ENCODE measurements around the gene PRIMPOL.
A peak's percentile ranks its signal among the peaks of the same experiment; 100 is the strongest.
"Not testable (repeated sequence)": the region's sequence is repeated elsewhere in the genome, so short reads cannot be mapped to it uniquely, and the experiment has no call there.

PRIMPOL gene

DNA sequence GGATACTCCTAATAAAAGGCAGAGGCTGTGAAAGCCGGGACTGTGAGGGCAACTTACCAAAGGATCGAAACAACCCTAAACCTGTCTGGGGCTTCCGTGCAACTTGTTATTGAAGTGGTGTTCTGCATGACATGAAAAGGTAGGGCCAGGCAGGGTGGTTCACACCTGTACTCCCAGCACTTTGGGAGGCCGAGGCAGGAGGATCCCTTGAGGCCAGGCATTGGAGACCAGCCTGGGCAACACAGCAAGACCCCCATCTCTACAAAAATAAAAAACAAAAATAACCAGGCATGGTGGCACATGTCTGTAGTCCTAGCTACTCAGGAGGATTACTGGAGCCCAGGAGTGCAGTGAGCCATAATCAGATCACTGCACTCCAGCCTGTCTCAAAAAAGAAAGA, 12.6 kb upstream of the PRIMPOL start:
- DNase-seq (ENCODE audit: low read depth in 2 of 2), result no peak

DNA sequence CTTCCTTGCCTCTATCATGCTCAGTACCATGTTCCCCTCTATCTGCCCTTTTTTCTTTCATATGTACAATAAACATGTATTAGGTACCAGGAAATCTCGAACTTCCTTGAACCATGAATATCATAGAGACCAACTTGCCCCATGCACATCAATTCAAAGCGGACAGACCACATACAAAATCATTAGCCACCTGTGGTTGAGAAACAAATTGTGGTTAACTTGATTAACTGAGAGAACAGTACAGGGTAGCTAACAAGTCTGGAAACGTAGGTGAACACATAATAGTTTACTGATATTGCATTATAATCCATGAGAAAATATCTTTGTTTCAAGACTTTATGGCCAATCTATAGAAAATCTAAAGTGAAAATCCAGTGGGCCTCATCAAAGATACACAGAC, 8.5 kb upstream of the PRIMPOL start:
- no peak for DNase-seq (ENCODE audit: low read depth in 2 of 2)

DNA sequence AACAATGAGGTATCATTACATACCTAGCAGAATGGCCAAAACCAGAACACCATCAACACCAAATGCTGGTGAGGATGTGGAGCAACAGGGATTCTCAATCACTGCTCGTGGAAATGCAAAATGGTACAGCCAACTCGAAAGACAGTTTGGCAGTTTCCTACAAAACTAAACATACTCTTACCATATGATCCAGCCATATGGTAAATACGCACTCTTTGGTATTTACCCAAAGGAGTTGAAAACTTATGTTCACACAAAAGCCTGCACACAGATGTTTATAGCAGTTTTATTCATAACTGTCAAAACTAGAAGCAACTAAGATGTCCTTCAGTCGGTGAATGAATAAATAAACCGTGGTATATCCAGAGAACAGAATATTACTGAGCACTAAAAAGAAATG, 8.1 kb upstream of the PRIMPOL start:
- DNase-seq (ENCODE audit: low read depth in 2 of 2), result no peak

DNA sequence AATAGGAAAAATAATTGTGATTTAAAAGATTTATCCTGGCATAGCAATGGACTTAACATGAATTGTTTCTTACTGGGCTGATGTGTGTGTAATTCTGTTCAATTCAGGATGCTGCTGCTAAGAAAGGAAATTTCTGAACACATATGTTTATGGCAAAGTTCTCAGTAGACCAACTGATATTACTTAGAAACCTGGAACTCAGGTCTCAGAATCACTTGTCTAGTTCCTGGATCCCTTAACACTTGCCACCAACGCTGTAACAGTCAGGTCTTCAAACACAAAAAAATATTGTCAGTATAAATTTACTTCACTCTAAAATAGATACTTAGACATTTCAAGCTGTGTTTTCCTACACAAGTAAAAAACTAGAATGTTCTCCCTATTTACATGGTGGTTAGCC, 5.8 kb upstream of the PRIMPOL start:
- DNase-seq (ENCODE audit: low read depth in 2 of 2), result no peak

DNA sequence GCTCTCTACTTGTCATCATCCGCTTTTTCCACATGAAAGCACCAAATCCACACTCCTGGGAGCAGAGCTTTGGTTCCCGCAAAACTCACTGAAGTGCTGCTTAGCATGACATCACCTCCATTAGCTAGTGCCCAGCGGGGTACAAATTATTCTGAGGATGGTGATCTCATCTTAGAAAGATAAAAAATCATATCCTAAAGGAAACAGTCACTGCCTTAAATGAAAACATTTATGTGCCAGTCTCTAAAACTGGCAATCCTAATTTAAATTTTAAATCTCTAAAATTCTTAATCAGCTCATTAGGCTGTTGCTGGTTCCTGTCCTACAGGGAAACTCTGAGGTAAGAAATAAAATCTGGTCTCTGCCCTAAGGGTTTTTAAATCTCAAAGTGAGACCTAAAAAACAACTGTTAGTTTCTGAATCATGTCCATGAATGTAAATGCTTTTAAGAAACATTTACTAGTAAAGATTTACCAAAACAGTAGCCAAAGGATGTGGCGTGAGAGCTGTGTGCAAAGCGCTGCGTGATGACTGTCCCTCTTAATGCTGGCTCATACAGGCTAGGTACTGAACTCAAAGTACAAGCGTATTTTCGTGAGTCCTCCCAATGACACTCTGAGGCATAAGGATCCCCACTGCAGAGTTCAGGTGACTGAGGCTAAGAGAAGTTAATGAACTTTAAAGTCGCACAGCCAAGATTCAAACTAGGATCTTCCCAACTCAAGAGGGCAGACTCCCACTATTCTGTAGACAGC, 4.8 kb upstream of the PRIMPOL start:
- no peak for DNase-seq (ENCODE audit: low read depth in 2 of 2)

DNA sequence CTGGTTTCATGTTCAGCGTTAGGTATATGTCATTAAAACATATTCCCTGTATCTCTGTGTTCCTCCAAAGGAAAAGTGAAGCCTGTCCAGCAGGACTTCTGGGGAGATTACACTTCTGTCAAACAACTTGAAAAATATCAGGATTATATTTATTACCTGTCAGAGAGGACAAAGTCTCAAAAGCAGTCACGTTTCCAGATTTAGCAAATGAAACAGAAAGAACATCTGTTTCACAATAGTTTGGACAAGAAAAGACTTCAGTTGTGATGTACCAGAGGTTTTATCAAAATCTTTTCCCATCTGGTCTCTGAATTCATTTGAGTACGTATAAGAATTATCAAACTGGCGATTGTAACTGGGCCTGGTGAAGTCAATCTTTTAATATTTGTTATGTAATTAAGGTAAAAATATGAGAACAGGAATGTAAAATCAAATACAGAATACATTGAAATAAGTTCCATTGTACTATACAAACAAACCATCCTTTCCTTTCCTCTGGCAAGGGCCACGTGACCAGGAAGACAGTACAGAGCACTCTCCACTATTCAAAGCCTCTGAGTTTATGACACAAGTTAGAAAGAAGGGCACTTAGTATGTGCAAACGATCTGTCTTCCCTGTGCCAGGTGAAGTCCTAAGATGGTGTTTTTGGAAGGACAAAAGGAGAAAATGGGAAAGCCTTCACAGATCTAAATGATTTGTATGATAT, 3.5 kb upstream of the PRIMPOL start:
- DNase-seq (ENCODE audit: low read depth in 2 of 2), result no peak

DNA sequence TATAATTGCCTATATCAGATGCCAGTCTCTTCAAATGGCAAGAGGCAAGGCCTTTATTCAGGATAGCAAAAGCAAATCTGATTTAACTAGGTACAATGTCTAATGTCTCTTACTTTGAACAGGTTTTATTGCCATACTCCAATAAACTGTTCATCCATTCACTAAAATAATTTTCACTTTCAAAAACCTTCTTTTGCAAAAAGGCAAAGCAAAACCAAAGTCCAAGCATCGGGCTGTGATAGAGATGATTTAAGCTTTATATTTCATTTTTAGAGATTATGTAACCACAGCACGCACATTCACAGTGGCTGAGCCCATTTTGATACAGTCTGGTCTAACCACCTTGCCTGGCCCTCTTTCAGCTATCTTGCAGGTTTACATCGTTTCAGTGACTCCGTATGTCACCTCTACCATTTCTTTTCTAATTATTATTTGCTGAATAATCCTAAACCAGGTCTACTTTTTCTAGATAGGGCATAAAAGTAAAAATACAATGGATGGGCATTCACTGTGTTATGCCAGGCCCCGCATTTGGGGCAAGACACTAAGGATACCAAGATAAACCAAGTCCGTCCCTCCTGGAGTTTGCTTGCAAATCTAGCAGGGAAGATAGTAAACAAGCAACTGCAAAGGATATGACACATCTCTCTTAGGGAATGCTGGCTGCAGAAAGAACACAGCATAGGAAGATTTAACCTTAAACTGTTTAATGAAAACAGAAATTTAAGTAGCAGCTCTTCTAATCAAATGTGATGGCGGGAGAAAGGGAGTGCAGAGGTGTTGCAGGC, 2.1 kb upstream of the PRIMPOL start:
- no peak for DNase-seq (ENCODE audit: low read depth in 2 of 2)

DNA sequence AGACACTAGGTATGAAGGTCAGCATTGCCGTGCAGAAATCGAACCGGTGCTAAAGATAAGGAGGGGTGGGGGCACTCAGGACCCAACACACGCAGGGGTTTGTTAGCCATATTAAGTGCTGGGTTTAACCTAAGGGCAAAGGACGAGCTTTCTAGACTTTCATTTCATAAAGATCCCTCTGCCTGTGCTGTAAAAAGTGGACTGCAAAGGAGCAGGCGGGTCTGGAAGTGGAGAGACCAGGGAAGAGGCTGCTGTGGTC, 1.6 kb upstream of the PRIMPOL start:
- DNase-seq (ENCODE audit: low read depth in 2 of 2), result no peak

DNA sequence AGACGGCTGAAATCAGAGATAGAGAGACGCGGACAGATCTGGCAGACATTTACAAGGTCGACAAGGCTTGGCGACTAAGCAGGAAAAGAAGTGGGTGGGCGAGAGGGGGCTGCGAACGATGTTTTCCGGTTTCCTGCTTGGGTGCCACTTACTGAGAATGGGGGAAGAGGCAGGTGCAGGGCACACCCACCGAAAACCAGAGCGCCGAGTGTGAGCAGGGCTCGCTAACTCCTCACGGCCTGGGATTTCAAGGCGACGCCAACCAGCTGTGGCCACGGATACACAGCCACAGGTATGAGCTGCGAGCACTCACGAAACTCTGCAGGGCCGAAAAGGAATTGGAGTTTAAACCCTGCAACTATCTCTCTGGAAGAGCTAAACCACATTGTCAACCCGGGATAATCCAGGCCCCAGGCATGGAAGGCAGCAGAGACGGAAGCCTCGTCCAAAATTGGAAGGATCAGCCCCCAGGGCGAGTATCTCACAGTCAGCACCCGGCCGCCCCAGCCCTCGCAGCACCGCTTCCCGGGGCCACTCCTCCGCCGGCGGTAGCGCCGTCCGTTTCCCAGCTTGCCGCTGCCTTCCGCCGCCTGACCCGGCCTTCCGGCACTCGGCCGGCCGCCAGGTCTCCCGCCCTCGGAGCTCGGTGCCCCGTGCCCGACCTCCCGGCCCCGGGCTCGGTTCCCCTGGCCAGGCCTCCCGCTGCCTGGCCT, 1.1 kb upstream of the PRIMPOL start:
- DNase-seq (ENCODE audit: low read depth in 2 of 2), result peak; percentile 11 to 33

DNA sequence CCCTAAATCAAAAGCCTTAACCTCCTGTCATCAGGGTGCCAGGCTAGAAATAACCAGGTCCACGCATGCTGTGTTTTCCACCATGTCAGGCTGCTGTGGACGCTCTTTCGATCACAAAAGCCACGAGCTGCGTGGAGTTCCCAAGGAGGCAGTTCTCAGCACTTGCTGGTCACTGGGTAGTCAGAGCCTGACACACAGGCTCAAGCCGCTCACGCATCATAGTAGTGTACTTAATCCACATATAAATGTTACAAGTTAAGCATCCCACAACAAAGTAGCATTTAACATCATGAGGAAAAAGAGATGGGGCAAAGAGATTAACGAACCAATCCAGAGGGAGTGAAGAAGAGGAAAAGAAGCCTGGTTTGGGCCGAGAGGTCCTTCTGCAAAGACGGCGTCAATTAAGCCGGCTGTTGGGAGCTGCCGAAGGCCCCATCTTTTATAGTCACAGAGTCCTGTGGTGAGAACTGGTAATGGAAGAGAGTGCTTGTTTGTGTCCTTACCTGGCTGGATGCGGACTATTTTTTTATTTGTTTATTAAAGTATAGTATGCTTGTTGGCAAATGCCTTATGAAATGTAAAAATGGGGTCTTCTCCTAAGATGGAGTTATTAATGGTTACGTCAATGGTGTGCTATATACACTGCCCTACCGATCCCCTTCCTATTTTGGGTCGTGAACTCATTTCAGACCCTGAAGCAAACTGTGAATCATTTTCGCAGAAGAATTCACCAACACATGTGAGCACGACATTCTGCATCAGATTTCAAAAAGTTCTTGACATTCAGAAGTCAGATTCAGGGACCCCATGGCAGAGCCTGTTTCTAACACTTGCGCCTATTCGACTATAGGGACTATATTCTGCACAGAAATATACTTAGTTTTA, 675 bp downstream of the PRIMPOL start:
- no peak for DNase-seq (ENCODE audit: low read depth in 2 of 2)

DNA sequence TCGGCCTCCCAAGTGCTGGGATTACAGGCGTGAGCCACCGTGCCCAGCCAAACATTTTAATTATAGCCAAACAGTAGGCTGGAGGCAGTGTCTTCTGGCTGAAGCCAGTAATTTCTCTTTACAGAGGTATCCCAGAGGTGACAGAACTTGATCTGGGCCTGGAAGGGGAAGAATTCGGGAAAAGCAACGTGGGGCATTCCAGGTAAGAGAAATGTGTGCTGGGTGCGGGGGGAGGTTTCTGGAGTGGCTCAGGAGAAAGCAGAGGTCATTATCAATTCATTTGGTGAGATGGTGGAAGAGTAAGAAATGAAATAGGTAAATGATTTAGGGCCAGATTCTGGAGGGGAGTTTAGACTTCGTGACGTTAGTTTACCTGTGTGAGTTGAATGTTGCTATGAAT, 2.4 kb downstream of the PRIMPOL start:
- no peak for DNase-seq (ENCODE audit: low read depth in 2 of 2)

DNA sequence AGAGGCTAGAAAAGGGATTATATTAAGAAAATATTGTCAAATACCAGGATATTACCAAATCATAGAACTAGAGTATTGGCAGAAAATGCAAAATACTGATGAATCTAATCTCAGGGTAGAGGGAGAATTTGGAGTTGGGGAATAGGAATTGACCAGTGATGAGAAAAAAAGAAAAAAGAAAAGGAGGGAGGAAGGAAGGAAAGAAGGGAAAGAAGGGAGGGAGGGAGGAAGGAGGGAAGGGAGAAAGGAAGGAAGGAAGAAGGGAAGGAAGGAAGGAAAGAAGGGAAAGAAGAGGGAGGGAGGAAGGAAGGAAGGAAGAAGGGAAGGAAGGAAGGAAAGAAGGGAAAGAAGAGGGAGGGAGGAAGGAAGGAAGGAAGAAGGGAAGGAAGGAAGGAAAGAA, 3.1 kb downstream of the PRIMPOL start:
- DNase-seq (ENCODE audit: low read depth in 2 of 2), result not testable (repeated sequence)

DNA sequence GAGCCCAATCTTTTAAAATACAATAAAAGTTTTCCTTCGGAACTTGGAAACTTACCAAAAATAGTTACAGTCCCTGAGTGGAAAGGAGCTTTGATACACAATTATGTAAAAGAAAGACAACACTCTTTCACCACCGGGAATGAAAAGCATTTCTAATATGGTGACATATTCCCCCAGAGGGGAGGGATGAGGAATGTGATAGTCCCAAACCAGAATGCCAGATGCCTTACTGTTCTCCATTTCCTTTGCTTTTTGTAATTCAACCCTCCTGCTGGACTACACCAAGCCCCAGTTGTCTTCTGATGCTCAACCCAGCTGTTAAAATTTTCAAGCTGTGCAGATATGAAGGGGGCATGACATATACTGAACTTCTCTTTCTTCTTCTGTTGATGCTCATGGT, 4.1 kb downstream of the PRIMPOL start:
- DNase-seq (ENCODE audit: low read depth in 2 of 2), result no peak

DNA sequence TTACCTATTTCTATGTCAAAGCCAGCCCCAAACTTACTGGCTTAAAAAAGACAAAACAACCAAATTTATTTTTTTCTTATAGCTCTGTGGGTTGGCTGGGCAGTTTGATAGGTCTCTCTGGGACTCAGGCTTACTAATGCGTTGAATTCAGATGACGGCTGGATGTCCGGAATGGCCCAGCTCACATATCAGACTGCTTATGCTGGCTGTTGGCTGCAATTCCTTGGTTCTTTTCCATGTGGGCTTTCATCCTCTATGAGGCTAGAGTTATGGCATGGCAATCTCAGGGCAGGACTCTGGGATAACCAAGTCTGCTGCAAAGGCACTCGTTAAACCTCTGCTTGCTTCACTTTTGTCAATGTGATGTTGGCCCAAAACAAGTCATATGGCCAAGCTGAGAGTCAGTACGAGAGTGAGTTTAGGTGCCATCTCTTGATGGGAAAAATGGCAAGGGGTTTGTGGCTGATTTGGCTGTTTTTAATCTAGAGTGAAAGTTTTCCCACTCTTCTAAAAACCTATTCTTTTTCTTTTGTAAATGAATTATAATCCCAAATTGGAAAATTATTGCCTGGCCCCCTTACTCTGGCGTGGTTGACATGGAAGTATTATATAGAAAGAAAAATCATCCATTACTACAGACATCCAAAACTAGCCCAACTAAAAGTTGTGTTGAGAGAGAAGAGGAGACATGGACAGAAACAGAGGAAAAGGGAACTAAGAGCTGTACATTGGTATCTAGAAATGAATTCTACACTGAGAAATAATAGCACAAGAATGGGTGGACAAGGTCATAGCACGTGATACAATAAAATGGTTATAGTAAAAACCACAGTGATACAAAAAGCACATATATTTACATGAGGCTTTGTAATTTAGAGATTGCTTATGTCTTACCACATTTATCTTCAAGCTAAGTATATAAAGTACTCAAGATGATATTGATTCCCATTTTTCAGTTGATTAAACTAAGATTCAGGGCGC, 6.6 kb downstream of the PRIMPOL start:
- DNase-seq (ENCODE audit: low read depth in 2 of 2), result no peak

DNA sequence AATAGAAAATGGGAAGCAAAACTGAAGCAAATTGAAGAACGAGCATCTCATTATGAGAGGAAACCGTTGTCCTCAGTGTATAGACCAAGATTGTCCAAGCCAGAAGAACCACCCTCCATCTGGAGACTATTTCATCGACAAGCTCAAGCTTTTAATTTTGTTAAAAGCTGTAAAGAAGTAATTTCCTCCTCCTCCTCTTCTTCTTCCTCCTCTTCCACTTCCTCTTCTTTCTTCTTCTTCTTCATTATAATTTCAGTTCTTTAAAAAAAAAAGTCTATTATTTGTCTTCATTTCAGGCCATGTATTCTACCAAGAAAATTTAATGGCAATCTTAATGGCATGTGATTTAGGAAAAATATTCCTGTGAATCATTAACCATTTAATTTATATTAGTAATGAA, 7.6 kb downstream of the PRIMPOL start:
- no peak for DNase-seq (ENCODE audit: low read depth in 2 of 2)

DNA sequence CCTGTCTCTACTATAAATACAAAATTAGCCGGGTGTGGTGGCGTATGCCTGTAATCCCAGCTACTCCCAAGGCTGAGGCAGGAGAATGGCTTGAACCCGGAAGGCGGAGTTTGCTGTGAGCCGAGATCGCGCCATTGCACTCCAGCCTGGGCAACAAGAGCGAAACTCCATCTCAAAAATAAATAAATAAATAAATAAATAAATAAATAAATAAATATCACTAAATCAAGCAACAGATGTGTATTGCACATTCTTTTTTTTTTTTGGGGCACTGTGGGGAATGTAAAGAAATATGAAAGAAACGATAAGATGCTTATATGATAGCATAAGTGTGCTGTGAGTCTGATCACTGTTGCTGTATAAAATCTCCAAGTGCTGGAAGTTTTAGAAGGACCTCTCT, 8.3 kb downstream of the PRIMPOL start:
- DNase-seq (ENCODE audit: low read depth in 2 of 2), result not testable (repeated sequence)

DNA sequence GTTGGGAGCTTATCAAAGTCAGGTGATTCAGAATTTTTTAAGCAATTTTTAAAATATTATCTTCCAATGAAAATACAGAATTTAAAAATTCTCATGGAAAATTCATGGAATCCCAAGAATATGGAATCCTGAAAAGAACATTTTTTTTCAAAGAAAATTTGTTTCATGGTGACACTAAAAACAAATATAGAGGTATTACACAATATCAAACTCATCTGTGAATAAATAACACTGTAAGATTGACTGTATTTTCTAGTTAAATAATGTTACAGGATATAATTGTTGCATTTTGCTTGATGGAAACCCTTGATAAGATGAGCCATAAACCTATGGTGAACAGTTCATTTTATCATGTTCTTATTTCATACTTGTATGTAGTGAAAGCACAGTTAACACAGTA, 11.4 kb downstream of the PRIMPOL start:
- no peak for DNase-seq (ENCODE audit: low read depth in 2 of 2)

DNA sequence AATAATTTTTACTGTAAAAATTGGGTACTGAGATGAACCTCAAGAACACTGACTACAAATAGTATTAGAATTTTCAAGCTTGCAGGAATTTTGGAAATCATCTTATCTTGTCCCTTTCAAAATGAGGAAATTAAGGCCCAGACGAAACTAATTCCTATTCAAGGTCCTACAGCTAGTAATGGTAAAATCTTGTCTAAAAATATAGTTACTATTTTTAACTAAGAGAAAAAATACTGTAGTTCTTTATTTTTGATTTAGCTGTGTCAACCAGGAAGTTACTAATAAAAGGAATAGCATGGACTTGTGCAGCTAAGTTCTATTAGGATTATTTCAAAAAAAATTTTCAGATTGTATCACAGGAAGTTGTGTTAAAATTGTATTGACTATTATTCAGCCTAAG, 12.7 kb downstream of the PRIMPOL start:
- no peak for DNase-seq (ENCODE audit: low read depth in 2 of 2)

DNA sequence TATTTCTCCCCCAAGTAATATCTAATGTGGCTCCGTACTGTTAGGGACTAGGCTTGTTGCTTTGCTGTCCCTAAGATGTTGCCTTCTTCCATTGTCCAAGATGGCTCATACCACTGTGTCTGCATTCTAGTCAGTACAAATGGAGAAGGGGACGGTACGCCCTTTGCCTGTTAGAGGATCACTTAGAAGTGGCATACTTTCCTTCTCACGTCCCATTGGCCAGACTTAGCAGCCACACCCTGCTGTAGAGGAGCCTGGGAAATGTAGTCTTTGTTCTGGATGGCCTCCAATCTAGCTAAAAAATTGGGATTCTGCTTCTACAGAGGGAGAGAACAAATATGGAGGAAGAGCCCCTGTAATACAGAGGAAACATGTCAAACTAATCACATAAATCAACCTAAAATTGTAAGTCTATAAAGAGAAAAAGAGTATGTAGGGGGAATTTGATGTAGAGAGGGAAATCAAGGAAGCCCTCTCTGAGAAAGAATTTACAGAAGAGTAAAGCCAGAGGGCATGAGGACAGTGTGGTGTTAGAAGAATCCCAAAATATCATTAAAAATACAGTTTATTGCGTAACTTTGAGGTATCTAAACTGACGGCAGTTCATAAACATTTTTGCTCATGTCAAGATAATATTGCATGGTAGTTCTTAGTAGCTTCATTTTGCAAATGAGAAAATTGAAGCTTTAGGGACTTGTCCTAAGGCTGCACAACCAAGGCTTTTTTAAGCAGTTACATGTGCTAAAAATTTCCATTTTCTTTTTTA, 15.1 kb downstream of the PRIMPOL start:
- no peak for DNase-seq (ENCODE audit: low read depth in 2 of 2)

Measured in activated CD4-positive, alpha-beta T cell treated with anti-CD3 and anti-CD28 coated beads for 24 hours (primary cell).